Skeletal muscle satellite cell (primary cell): ENCODE results near the gene ACD.

ENCODE experiments used
- H3K27me3 ChIP-seq: 2 replicates; pipeline ENCODE4 v1.7.0; 2013; ENCODE audit warnings: low read length; ENCODE audit not compliant: control insufficient read depth, insufficient read depth
- H3K36me3 ChIP-seq: 2 replicates; pipeline ENCODE4 v1.7.0; 2013; ENCODE audit warnings: mild to moderate bottlenecking, control low read depth, low read length; ENCODE audit not compliant: insufficient read depth
- H3K4me1 ChIP-seq: 2 replicates; pipeline ENCODE4 v1.7.0; 2013; ENCODE audit warnings: low read length; ENCODE audit not compliant: control insufficient read depth, insufficient read depth
- H3K4me2 ChIP-seq: 2 replicates; pipeline ENCODE4 v1.7.0; 2013; ENCODE audit warnings: mild to moderate bottlenecking, low read length
- H3K4me3 ChIP-seq: 2 replicates; pipeline ENCODE4 v1.7.0; 2013; ENCODE audit warnings: low read length
- H3K9ac ChIP-seq: 2 replicates; pipeline ENCODE4 v1.7.0; 2013; ENCODE audit warnings: mild to moderate bottlenecking, low read depth, low read length, moderate library complexity
- H3K9me3 ChIP-seq: replicated peaks from 2 replicates; pipeline ENCODE4 v1.7.0; 2013; ENCODE audit warnings: mild to moderate bottlenecking, control low read depth, low read length

Gene ACD

DNA sequence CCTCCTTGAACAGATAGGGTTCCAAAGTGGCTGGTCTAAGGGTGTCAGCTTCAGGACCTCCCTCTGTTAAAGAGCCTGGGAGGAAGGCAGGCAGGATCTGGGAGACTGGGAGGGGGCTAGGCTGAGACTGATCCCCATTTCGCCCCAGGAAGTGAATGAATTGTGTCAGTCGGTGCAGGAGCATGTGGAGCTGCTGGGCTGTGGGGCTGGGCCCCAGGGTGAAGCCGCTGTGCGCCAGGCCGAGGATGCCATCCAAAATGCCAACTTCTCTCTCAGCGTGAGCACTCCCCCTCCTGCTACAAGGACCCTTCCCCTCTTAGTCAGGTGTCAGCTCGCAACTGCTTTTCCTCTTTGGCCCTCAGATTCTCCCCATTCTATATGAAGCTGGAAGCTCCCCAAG, 9.0 kb downstream of the ACD start:
- Histone ChIP-seq H3K36me3 (no peaks in the 10 kb centered on the region), H3K9me3 (no peaks in the 10 kb centered on the region), H3K9ac (no peak overlapping the region), H3K27me3 (peaks cover 73% of the 10 kb centered on the region), H3K4me1 (peaks cover 17% of the 10 kb centered on the region), H3K4me3 (no peak overlapping the region), H3K4me2 (no peak overlapping the region)

DNA sequence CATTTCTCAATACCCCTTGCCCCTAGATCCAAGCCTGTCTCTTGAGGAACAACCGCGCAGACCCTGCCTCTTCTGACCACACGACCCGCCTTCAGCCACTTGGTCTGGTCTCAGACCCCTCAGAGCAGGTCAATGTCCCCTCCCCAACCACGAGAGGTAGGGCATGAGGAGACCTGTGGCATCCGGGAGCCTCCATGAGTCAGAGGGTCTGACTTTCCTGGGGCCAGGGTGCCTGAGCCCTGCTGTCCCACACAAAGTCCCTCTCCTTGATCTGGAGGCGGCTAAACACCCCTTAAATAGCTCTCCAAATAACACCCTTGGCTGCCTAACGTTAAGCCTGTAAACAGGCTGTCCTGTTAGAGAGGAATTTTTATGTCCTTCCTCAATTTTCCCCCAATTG, 10.0 kb downstream of the ACD start:
- Histone ChIP-seq H3K27me3 (peaks cover 79% of the 10 kb centered on the region), H3K36me3 (no peaks in the 10 kb centered on the region)

DNA sequence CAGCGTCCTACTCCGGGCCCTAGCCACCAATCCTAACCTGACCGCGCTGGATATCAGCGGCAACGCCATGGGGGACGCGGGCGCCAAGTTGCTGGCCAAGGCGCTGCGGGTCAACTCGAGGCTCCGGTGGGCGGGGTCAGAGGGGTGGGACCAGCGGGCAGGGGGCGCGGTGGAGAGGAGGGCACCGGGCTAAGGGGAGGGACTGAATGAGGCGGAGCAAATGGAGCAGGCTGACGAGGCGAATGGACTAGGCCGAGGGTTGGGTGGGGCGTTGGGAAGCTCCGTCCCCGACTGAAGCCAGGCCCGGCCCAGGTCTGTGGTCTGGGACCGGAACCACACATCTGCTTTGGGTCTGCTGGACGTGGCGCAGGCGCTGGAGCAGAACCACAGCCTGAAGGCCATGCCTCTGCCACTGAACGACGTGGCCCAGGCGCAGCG, 10.5 kb downstream of the ACD start:
- Histone ChIP-seq H3K36me3 (no peaks in the 10 kb centered on the region), H3K9me3 (no peaks in the 10 kb centered on the region), H3K27me3 (peaks cover 78% of the 10 kb centered on the region), H3K9ac (no peak overlapping the region), H3K4me3 (peak overlapping the region; percentile 19), H3K4me1 (peaks cover 17% of the 10 kb centered on the region), H3K4me2 (peak overlapping the region; percentile 37)

More for the DNA sequence above, 10.0 kb downstream of the ACD start:
- peak overlapping the region; percentile 37 for H3K4me2 ChIP-seq
- H3K4me3 ChIP-seq: peak overlapping the region; percentile 19
- peaks cover 17% of the 10 kb centered on the region for H3K4me1 ChIP-seq
- no peak overlapping the region for H3K9ac ChIP-seq
- H3K9me3 ChIP-seq: no peaks in the 10 kb centered on the region

DNA sequence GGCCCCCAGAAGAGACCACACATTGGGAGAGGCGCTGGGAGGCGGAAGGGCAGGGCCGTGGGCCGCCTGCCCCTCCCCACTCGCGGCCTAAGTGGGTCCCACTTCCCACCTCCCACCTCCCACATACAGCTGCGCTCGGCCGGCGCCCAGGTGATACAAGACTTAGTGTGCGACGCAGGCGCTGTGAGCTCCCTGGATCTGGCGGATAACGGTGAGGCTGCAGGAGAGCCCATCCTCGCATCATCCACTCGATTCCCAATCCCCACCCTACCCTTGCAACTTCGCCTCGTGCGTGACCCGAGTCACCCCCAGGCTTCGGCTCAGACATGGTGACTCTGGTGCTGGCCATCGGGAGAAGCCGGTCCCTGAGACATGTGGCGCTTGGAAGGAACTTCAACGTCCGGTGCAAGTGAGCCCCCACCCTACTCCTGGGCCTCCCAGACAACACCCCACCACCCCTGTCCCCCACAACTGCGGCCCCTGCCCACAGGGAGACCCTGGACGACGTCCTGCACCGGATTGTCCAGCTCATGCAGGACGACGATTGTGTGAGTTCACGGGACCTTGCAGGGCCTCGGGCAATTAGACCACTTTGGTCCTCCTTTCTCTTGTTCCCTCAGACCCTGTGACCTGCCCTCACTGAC, 11.2 kb downstream of the ACD start:
- Histone ChIP-seq H3K27me3 (peaks cover 77% of the 10 kb centered on the region), H3K4me1 (peaks cover 17% of the 10 kb centered on the region), H3K36me3 (no peaks in the 10 kb centered on the region)

DNA sequence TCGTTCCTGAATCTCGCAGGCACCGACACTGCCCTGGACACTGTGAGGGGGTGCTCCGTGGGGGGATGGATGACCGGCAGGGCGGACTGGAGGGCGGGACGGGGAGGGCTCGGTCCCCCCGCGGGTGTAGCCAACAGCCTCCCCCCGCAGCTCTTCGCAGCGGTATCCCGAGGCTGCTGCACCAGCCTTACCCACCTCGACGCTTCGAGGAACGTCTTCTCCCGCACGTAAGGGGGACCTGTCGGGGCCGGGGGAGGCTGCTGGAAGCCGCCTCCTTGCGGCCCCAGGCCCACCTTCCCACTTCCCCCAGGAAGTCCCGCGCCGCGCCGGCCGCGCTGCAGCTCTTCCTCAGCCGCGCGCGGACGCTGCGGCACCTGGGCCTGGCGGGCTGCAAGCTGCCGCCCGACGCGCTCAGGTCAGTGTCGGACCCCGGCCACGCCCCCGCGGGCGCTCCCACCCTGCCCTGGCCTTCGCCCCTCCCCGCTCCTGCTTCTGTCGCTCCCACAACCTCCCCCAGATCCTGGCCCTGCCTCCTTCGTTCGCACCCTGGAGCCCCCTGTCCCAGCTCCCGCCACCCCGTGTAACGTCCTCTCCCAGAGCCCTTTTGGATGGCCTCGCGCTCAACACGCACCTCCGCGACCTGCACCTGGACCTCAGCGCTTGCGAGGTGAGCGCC, 11.8 kb downstream of the ACD start:
- H3K9me3 ChIP-seq: no peaks in the 10 kb centered on the region
- H3K27me3 ChIP-seq: peaks cover 74% of the 10 kb centered on the region
- H3K4me1 ChIP-seq: peaks cover 11% of the 10 kb centered on the region
- H3K4me2 ChIP-seq: no peak overlapping the region
- H3K4me3 ChIP-seq: no peak overlapping the region
- no peaks in the 10 kb centered on the region for H3K36me3 ChIP-seq
- H3K9ac ChIP-seq: no peak overlapping the region

More for the DNA sequence above, 11.2 kb downstream of the ACD start:
- Histone ChIP-seq H3K4me3 (no peak overlapping the region), H3K9me3 (no peaks in the 10 kb centered on the region), H3K4me2 (no peak overlapping the region), H3K9ac (no peak overlapping the region)

DNA sequence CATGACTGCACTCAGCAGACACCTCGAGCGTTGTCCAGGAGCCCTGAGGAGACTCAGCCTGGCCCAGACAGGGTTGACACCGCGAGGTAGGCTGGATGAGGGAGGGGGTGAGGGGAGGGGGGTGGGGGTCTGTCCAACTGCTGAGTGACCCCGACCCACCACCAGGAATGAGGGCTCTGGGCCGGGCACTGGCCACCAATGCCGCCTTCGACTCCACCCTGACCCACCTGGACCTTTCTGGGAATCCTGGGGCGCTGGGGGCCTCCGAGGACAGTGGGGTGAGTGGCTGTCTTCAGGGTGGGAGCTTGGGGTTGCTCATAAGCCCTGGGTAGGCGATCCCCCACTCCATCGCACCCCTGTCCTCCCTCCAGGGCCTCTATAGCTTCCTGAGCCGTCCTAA, 12.4 kb downstream of the ACD start:
- H3K4me2 ChIP-seq: no peak overlapping the region
- H3K4me1 ChIP-seq: peaks cover 7% of the 10 kb centered on the region
- H3K9me3 ChIP-seq: no peaks in the 10 kb centered on the region
- no peak overlapping the region for H3K9ac ChIP-seq
- no peaks in the 10 kb centered on the region for H3K36me3 ChIP-seq
- no peak overlapping the region for H3K4me3 ChIP-seq
- H3K27me3 ChIP-seq: peaks cover 74% of the 10 kb centered on the region

DNA sequence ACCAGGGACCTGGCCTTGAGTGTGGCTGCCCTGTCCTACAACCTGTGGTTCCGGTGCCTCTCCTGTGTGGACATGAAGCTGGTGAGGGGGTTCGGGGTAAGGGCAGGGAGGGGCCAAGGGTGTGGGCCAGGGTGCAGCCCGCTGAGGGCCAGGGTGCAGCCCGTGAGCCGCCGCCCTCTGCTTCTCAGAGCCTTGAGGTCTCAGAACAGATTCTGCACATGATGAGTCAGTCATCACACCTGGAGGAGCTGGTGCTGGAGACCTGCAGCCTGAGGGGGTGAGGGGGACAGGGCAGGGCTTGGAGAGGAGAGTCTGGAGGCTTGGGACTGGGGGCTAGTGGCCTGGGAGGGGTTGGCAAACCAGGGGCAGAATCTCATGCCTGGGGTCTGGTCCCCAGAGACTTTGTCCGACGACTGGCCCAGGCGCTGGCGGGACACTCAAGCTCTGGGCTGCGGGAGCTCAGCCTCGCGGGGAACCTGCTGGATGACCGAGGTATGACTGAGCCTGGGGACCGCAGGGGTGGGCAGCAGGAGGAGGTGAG, 12.9 kb downstream of the ACD start:
- Histone ChIP-seq H3K36me3 (no peaks in the 10 kb centered on the region), H3K27me3 (peaks cover 70% of the 10 kb centered on the region), H3K9ac (no peak overlapping the region), H3K4me1 (peaks cover 7% of the 10 kb centered on the region), H3K9me3 (no peaks in the 10 kb centered on the region), H3K4me2 (no peak overlapping the region), H3K4me3 (no peak overlapping the region)

DNA sequence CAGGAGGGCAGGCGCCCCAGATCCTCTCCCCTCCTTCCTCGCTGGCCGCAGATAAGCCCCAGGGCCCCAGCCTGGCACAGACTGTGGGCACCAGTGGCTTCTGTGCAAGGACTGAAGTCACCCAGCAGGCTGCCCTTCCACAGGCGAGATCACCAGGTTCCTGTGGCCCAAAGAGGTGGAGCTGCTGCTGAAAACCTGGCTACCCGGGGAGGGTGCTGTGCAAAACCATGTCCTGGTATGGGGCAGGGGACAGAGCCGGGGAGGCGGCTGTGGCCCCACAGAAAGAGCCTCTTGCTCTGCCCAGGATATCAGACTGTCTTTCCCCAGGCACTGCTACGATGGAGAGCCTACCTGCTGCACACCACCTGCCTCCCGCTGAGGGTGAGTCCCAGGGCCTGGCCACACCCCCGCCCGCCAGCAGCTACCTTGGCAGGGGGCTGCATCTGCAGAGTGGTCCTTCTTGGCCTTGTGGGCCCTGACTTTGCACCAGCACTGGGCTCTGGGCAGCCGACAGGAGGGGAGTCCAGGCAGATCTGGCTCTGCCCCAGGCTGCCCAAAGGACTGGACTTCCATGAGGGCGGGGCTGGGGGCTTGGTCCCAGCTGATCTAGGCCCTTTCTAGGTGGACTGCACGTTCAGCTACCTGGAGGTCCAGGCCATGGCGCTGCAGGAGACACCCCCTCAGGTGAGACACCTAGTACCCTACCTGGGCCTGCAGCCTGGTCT, 14.5 kb downstream of the ACD start:
- H3K36me3 ChIP-seq: no peaks in the 10 kb centered on the region
- peaks cover 7% of the 10 kb centered on the region for H3K4me1 ChIP-seq
- peaks cover 54% of the 10 kb centered on the region for H3K27me3 ChIP-seq
- H3K4me3 ChIP-seq: no peak overlapping the region
- no peak overlapping the region for H3K9ac ChIP-seq
- no peak overlapping the region for H3K4me2 ChIP-seq
- no peaks in the 10 kb centered on the region for H3K9me3 ChIP-seq

DNA sequence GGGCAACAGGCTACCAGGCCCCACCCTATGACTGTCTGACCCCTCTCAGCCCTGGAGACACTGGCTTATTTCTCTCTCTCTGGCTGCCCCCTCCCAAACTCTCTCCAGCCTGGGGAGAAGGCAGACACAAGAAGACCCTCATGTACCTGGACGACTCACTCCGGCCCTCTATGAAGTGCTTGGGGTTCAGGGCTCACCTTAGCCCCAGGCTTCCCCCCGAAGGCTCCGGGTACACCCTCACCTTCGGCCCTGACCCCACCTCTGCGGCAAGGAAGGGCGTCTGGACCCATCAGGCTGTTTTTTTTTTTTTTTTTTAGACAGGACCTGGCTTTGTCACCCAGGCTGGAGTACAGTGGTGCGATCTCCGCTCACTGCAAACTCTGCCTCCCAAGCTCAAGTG, 16.0 kb downstream of the ACD start:
- no peak overlapping the region for H3K4me2 ChIP-seq
- no peak overlapping the region for H3K4me3 ChIP-seq
- H3K27me3 ChIP-seq: peaks cover 39% of the 10 kb centered on the region

DNA sequence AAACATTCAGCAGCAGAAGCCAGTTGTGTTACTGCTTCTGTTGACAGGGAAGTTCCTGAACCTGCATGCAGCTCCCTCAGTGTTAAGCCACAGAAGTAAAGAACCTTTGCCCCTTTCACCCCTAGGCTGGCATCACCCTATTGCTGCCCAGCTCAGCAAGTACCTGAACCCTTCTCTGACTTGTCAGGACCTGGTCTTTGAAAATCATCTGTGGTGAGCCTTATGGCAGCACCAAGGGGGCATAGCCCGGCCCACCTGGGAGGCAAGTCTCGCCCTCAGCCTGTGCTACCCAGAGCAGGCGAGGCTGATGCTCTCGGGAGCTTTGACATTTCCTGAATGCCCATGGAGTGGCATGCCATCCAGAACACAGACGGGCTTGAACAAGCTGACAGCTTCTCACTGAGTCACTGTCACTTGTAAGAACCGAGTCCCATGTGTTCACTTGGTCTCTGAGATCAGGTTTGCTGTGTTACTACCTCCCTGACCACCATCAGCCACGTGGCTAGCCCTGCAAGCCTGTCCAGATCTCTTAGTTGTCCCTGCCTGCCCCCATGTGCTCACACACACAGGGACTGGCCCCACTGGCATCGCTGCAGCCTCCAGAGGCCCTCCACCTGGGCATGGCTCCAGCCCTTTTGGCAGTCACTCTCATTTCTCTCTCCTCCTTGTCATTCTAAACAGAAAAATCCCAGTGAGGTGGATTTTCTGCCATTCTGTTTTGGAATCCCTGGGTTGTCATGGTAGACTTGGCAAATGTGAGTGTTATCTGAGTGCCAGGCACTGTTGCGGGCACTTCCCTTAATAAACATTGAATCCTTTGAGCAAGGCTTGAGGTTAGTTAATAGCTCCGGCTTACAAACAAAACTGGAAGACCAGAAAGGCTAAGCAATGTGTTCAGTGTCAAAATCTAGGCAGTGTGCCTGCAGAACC, 18.0 kb downstream of the ACD start:
- Histone ChIP-seq H3K4me2 (no peak overlapping the region), H3K36me3 (peaks cover 21% of the 10 kb centered on the region), H3K9ac (no peak overlapping the region), H3K4me1 (no peaks in the 10 kb centered on the region), H3K9me3 (no peaks in the 10 kb centered on the region), H3K4me3 (no peak overlapping the region), H3K27me3 (peaks cover 20% of the 10 kb centered on the region)

More for the DNA sequence above, 16.0 kb downstream of the ACD start:
- no peaks in the 10 kb centered on the region for H3K9me3 ChIP-seq
- H3K4me1 ChIP-seq: no peaks in the 10 kb centered on the region
- H3K36me3 ChIP-seq: peaks cover 7% of the 10 kb centered on the region
- H3K9ac ChIP-seq: no peak overlapping the region

DNA sequence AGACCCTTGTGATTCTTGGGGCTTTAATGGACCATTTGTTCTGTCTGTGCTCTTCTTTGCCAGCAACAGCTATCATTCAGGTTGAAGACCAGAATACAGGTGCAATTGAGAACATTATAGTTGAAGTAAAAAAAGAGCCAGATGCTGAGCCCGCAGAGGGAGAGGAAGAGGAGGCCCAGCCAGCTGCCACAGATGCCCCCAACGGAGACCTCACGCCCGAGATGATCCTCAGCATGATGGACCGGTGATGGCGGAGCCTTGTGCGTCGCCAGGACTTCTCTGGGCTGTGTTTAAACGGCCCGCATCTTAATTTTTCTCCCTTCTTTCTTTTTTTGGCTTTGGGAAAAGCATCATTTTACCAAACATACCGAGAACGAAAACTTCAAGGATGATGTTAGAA, 22.4 kb downstream of the ACD start:
- H3K27me3 ChIP-seq: no peaks in the 10 kb centered on the region
- peaks cover 31% of the 10 kb centered on the region for H3K36me3 ChIP-seq
- no peak overlapping the region for H3K4me2 ChIP-seq
- H3K9ac ChIP-seq: no peak overlapping the region
- no peaks in the 10 kb centered on the region for H3K9me3 ChIP-seq
- H3K4me1 ChIP-seq: no peaks in the 10 kb centered on the region
- H3K4me3 ChIP-seq: no peak overlapping the region
